Measurements from ENCODE around the gene PTEN. TPM values are rescaled to one million over a fixed set of nuclear protein-coding genes. Genes with fewer than 3 reads are reported as not detected.
A peak's percentile ranks its signal among the peaks of the same experiment; 100 is the strongest.
"Not testable (repeated sequence)": the region's sequence is repeated elsewhere in the genome, so short reads cannot be mapped to it uniquely, and the experiment has no call there.

Gene PTEN
- total and polyA plus RNA-seq, 4 donors = 29.4 to 334 (median 64.1) TPM

- H3K4me1 ChIP-seq (ENCODE audit: control insufficient read depth in 5 of 5, insufficient read depth in 5 of 5, low read length in 5 of 5) = peaks cover 0 to 29% (median 8%) of the 10 kb centered on the region in 5 donors
Observed at GRCh38 chr10:87868277-87868676, 4.9 kb downstream of the PTEN start.

GRCh38 chr10:87869139-87869538, 5.7 kb downstream of the PTEN start:
- H3K27me3 ChIP-seq (ENCODE audit: control insufficient read depth in 3 of 3, insufficient read depth in 3 of 3, low read length in 2 of 3); H3K4me3 ChIP-seq; H3K27ac ChIP-seq (ENCODE audit: low read depth in 1 of 2, low read length in 1 of 2); DNase-seq; ATAC-seq (ENCODE audit: insufficient read depth, low FRiP score); H3K9me3 ChIP-seq (ENCODE audit: control insufficient read depth in 4 of 4, insufficient read depth in 3 of 4, low read length in 3 of 4): not testable (repeated sequence)
- Histone ChIP-seq H3K9ac (ENCODE audit: insufficient read depth in 1 of 2, low read length in 2 of 2) (peak overlapping the region in 1 of 2 donors; percentile 26), H3K4me1 (ENCODE audit: control insufficient read depth in 5 of 5, insufficient read depth in 5 of 5, low read length in 5 of 5) (peaks cover 0 to 34% (median 8%) of the 10 kb centered on the region in 5 donors), H3K36me3 (ENCODE audit: control insufficient read depth in 4 of 4, insufficient read depth in 4 of 4, low read length in 4 of 4) (peaks cover 0 to 23% (median 5%) of the 10 kb centered on the region in 4 donors)
- WGBS, 2 donors = 76 to 80% methylated on average over 9 of the region's 9 CpGs

More at GRCh38 chr10:87868277-87868676, 4.9 kb downstream of the PTEN start:
- Histone ChIP-seq H3K9ac (ENCODE audit: insufficient read depth in 1 of 2, low read length in 2 of 2) (peak overlapping the region in 1 of 2 donors; percentile 91), H3K27me3 (ENCODE audit: control insufficient read depth in 3 of 3, insufficient read depth in 3 of 3, low read length in 2 of 3) (no peaks in the 10 kb centered on the region), H3K27ac (ENCODE audit: low read depth in 1 of 2, low read length in 1 of 2) (no peak overlapping the region), H3K4me3 (no peak overlapping the region), H3K9me3 (ENCODE audit: control insufficient read depth in 4 of 4, insufficient read depth in 3 of 4, low read length in 3 of 4) (no peaks in the 10 kb centered on the region), H3K36me3 (ENCODE audit: control insufficient read depth in 4 of 4, insufficient read depth in 4 of 4, low read length in 4 of 4) (peaks cover 0 to 21% (median 4%) of the 10 kb centered on the region in 4 donors)
- DNase-seq (peak in 1 of 3 donors; percentile 54), ATAC-seq (ENCODE audit: insufficient read depth, low FRiP score) (no peak)
- 7 to 8% methylated on average over 1 of the region's 1 CpG for WGBS, 2 donors
- TF ChIP-seq CTCF (IDR thresholded peaks at IDR 0.05; ENCODE audit: control extremely low read depth, extremely low read depth) = no peak

GRCh38 chr10:87869773-87870551, 6.5 kb downstream of the PTEN start:
- Histone ChIP-seq H3K9me3 (ENCODE audit: control insufficient read depth in 4 of 4, insufficient read depth in 3 of 4, low read length in 3 of 4) (no peaks in the 10 kb centered on the region), H3K4me1 (ENCODE audit: control insufficient read depth in 5 of 5, insufficient read depth in 5 of 5, low read length in 5 of 5) (peaks cover 0 to 42% (median 8%) of the 10 kb centered on the region in 5 donors), H3K4me3 (no peak overlapping the region)

More at GRCh38 chr10:87869773-87870551, 6.5 kb downstream of the PTEN start:
- no peak for ATAC-seq (ENCODE audit: insufficient read depth, low FRiP score)
- no peak overlapping the region for H3K27ac ChIP-seq (ENCODE audit: low read depth in 1 of 2, low read length in 1 of 2)
- no peaks in the 10 kb centered on the region for H3K27me3 ChIP-seq (ENCODE audit: control insufficient read depth in 3 of 3, insufficient read depth in 3 of 3, low read length in 2 of 3)
- H3K9ac ChIP-seq (ENCODE audit: insufficient read depth in 1 of 2, low read length in 2 of 2) = no peak overlapping the region
- no peak for DNase-seq
- TF ChIP-seq CTCF (IDR thresholded peaks at IDR 0.05; ENCODE audit: control extremely low read depth, extremely low read depth) = no peak
- WGBS, 2 donors = 77 to 83% methylated on average over 3 of the region's 3 CpGs
- H3K36me3 ChIP-seq (ENCODE audit: control insufficient read depth in 4 of 4, insufficient read depth in 4 of 4, low read length in 4 of 4) = peaks cover 0 to 15% (median 5%) of the 10 kb centered on the region in 4 donors

Data from lung (tissue), 12 donors.